H9 (cell line): Measurements from ENCODE around the gene GHITM. TPM values are rescaled to one million over a fixed set of nuclear protein-coding genes. Genes with fewer than 3 reads are reported as not detected.

Experiments used
- DNase-seq: peaks from one replicate; pipeline ENCODE4 v3.0.0-alpha.2; 2017
- H2AFZ ChIP-seq: one replicate; pipeline ENCODE4 v1.6.1; 2013; ENCODE audit warnings: mild to moderate bottlenecking, low read length, control low read depth, moderate library complexity
- H2AK5ac ChIP-seq: 2 replicates; pipeline ENCODE4 v1.6.1; 2013; ENCODE audit warnings: low read length, control low read depth, mixed read lengths; ENCODE audit not compliant: insufficient read length
- H2BK120ac ChIP-seq: one replicate; pipeline ENCODE4 v1.6.1; 2013; ENCODE audit warnings: low read depth, mild to moderate bottlenecking, low read length, control low read depth, inconsistent platforms; ENCODE audit not compliant: poor library complexity, severe bottlenecking
- H2BK12ac ChIP-seq: 2 replicates; pipeline ENCODE4 v1.6.1; 2013; ENCODE audit warnings: low read length, control low read depth, mixed read lengths, low read depth; ENCODE audit not compliant: insufficient read length
- H2BK15ac ChIP-seq: 2 replicates; pipeline ENCODE4 v1.6.1; 2013; ENCODE audit warnings: low read depth, low read length, control low read depth
- H2BK20ac ChIP-seq: one replicate; pipeline ENCODE4 v1.6.1; 2013; ENCODE audit warnings: low read depth, mild to moderate bottlenecking, low read length, control low read depth, inconsistent platforms; ENCODE audit not compliant: poor library complexity, severe bottlenecking
- H2BK5ac ChIP-seq: 2 replicates; pipeline ENCODE4 v1.6.1; 2013; ENCODE audit warnings: low read length, control low read depth, mixed read lengths; ENCODE audit not compliant: insufficient read length
- H3K14ac ChIP-seq: 2 replicates; pipeline ENCODE4 v1.6.1; 2013; ENCODE audit warnings: low read length, control low read depth; ENCODE audit not compliant: insufficient read depth
- H3K18ac ChIP-seq: 2 replicates; pipeline ENCODE4 v1.6.1; 2013; ENCODE audit warnings: low read depth, mild to moderate bottlenecking, mixed read lengths, low read length, control low read depth; ENCODE audit not compliant: insufficient read length
- H3K23ac ChIP-seq: 2 replicates; pipeline ENCODE4 v1.6.1; 2013; ENCODE audit warnings: low read length, control low read depth, mixed read lengths, low read depth; ENCODE audit not compliant: insufficient read length
- H3K23me2 ChIP-seq: 2 replicates; pipeline ENCODE4 v1.6.1; 2013; ENCODE audit warnings: low read depth, mild to moderate bottlenecking, mixed read lengths, low read length, control low read depth; ENCODE audit not compliant: insufficient read length, poor library complexity, severe bottlenecking
- H3K27ac ChIP-seq: 2 replicates; pipeline ENCODE4 v1.5.1; 2013; ENCODE audit warnings: low read length, control low read depth, mixed read lengths, low read depth; ENCODE audit not compliant: insufficient read length
- H3K27me3 ChIP-seq: 2 replicates; pipeline ENCODE4 v1.6.1; 2013; ENCODE audit warnings: low read length, control low read depth, inconsistent platforms; ENCODE audit not compliant: insufficient read depth
- H3K4ac ChIP-seq: 2 replicates; pipeline ENCODE4 v1.6.1; 2013; ENCODE audit warnings: low read depth, mild to moderate bottlenecking, control low read depth, inconsistent platforms, low read length, moderate library complexity
- H3K4me1 ChIP-seq: 2 replicates; pipeline ENCODE4 v1.6.1; 2013; ENCODE audit warnings: low read length, control low read depth, inconsistent platforms; ENCODE audit not compliant: insufficient read depth
- H3K4me2 ChIP-seq: 2 replicates; pipeline ENCODE4 v1.6.1; 2013; ENCODE audit warnings: low read length, control low read depth, mixed read lengths; ENCODE audit not compliant: insufficient read length, insufficient read depth
- H3K56ac ChIP-seq: 2 replicates; pipeline ENCODE4 v1.6.1; 2013; ENCODE audit warnings: low read depth, mild to moderate bottlenecking, mixed read lengths, low read length, control low read depth; ENCODE audit not compliant: insufficient read length
- H3K79me1 ChIP-seq: 2 replicates; pipeline ENCODE4 v1.6.1; 2013; ENCODE audit warnings: low read depth, mild to moderate bottlenecking, moderate library complexity, low read length, control low read depth, inconsistent platforms; ENCODE audit not compliant: insufficient read depth, poor library complexity, severe bottlenecking
- H3K79me2 ChIP-seq: 2 replicates; pipeline ENCODE4 v1.6.1; 2013; ENCODE audit warnings: low read length, control low read depth, inconsistent platforms; ENCODE audit not compliant: insufficient read depth
- H3K9ac ChIP-seq: 2 replicates; pipeline ENCODE4 v1.6.1; 2013; ENCODE audit warnings: low read length, control low read depth, mixed read lengths; ENCODE audit not compliant: insufficient read length; ENCODE audit errors: extremely low read depth
- H3K9me3 ChIP-seq: one replicate; pipeline ENCODE4 v1.6.1; 2013; ENCODE audit warnings: low read depth, low read length, inconsistent platforms; ENCODE audit not compliant: control insufficient read depth
- H3T11ph ChIP-seq: one replicate; pipeline ENCODE4 v1.6.1; 2013; ENCODE audit warnings: mild to moderate bottlenecking, low read length, control low read depth, inconsistent platforms
- H4K20me1 ChIP-seq: one replicate; pipeline ENCODE4 v1.6.1; 2013; ENCODE audit not compliant: control insufficient read depth, insufficient read length, insufficient read depth
- H4K5ac ChIP-seq: 2 replicates; pipeline ENCODE4 v1.6.1; 2013; ENCODE audit warnings: low read depth, mild to moderate bottlenecking, mixed read lengths, low read length, control low read depth; ENCODE audit not compliant: insufficient read length
- H4K8ac ChIP-seq: replicated peaks from 2 replicates; pipeline ENCODE4 v1.6.1; 2013; ENCODE audit warnings: low read length, control low read depth, mixed read lengths, low read depth; ENCODE audit not compliant: insufficient read length
- H4K91ac ChIP-seq: 2 replicates; pipeline ENCODE4 v1.6.1; 2013; ENCODE audit warnings: low read depth, mild to moderate bottlenecking, moderate library complexity, mixed read lengths, low read length, control low read depth; ENCODE audit not compliant: insufficient read length
- H3K27ac Mint-ChIP-seq, 3 experiments: 2 replicates in 2 of 3; 3 replicates in 1 of 3; pipeline ENCODE4 v1.8.0; 2020 to 2021; ENCODE audit warnings: mixed read lengths in 3 of 3, mild to moderate bottlenecking in 1 of 3, moderate library complexity in 1 of 3
- H3K27me3 Mint-ChIP-seq: 2 replicates; pipeline ENCODE4 v1.8.0; 2021; ENCODE audit warnings: low read depth, mild to moderate bottlenecking, moderate library complexity, mixed read lengths
- H3K36me3 Mint-ChIP-seq, 3 experiments: 2 replicates in 2 of 3; 3 replicates in 1 of 3; pipeline ENCODE4 v1.8.0; 2020 to 2021; ENCODE audit warnings: low read depth in 3 of 3, mixed read lengths in 3 of 3; ENCODE audit not compliant: insufficient read depth in 1 of 3
- H3K4me1 Mint-ChIP-seq, 2 experiments: 2 replicates each; pipeline ENCODE4 v1.8.0; 2020; ENCODE audit warnings: mixed read lengths in 2 of 2
- H3K4me3 Mint-ChIP-seq, 2 experiments: 2 replicates in 1 of 2; 3 replicates in 1 of 2; pipeline ENCODE4 v1.8.0; 2020 to 2021; ENCODE audit warnings: mild to moderate bottlenecking in 2 of 2, mixed read lengths in 2 of 2, moderate library complexity in 1 of 2
- H3K9me3 Mint-ChIP-seq, 2 experiments: 2 replicates in 1 of 2; 3 replicates in 1 of 2; pipeline ENCODE4 v1.8.0; 2020; ENCODE audit warnings: mild to moderate bottlenecking in 2 of 2, mixed read lengths in 2 of 2, moderate library complexity in 1 of 2
- WGBS: extraction: QIAGEN DNeasy Blood & Tissue Kit; methylation state at CpG from one replicate; pipeline ENCODE4 v1.1.7; 2013; ENCODE audit warnings: missing lambda C conversion rate, low lambda C conversion rate, mixed read lengths; ENCODE audit not compliant: insufficient read length; ENCODE audit errors: extremely low coverage; 5-methylcytosine and 5-hydroxymethylcytosine counted together
- total RNA-seq: library from RNA; stranded (reverse); gene quantifications from 2 replicates; pipeline ENCODE4 v1.2.1, GENCODE V29; 2021
- TF ChIP-seq, protein P1 (sequence below): fragments of 200-600 bp; sonication (generic); conservative IDR thresholded peaks from 3 replicates; pipeline ENCODE4 v1.8.0; 2021; ENCODE audit warnings: antibody characterized with exemption, mild to moderate bottlenecking

Gene GHITM
- total RNA-seq, 1 experiment from 2014 or later = 95.6 TPM

DNA sequence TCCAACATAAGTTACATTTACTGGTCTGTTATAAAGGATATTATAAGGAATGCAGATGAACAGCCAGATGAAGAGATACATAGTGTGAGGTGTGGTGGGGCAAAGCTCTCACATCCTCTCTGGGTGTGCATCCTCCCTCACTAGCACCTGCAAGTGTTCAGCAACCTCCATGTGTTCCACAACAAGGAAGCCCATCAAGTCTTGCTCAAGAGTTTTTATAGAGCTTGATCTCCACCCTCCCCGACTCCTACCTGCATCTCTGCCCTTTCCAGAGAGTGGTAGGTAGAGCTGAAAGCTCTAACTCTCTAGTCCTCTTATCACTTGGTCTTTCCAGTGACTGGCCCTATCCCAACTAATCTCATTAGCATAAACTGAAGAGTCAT lies 12.5 kb upstream of the GHITM start:
- H2BK5ac ChIP-seq = no peak overlapping the region
- H3K23ac ChIP-seq = no peak overlapping the region
- peaks cover 12% of the 10 kb centered on the region for H3K9me3 ChIP-seq
- H2BK20ac ChIP-seq = no peak overlapping the region
- no peak overlapping the region for H4K8ac ChIP-seq
- no peak overlapping the region for H3K4me2 ChIP-seq
- no peak overlapping the region for H3K18ac ChIP-seq
- no peak overlapping the region for H3K27ac ChIP-seq
- no peaks in the 10 kb centered on the region for H3K79me1 ChIP-seq
- no CpG with 5 or more reads among the region's 1 CpG for WGBS
- Mint-ChIP-seq H3K4me1 (peaks cover 0 to 7% of the 10 kb centered on the region in 2 experiments; a peak in 2 of 4 replicates), H3K27me3 (peaks cover 17% of the 10 kb centered on the region), H3K36me3 (peaks cover 0 to 12% (median 2%) of the 10 kb centered on the region in 3 experiments; a peak in 3 of 7 replicates), H3K4me3 (no peak overlapping the region; a peak in 1 of 5 replicates), H3K27ac (no peak overlapping the region), H3K9me3 (peaks cover 27 to 34% of the 10 kb centered on the region in 2 experiments)
- TF ChIP-seq, protein P1, sequence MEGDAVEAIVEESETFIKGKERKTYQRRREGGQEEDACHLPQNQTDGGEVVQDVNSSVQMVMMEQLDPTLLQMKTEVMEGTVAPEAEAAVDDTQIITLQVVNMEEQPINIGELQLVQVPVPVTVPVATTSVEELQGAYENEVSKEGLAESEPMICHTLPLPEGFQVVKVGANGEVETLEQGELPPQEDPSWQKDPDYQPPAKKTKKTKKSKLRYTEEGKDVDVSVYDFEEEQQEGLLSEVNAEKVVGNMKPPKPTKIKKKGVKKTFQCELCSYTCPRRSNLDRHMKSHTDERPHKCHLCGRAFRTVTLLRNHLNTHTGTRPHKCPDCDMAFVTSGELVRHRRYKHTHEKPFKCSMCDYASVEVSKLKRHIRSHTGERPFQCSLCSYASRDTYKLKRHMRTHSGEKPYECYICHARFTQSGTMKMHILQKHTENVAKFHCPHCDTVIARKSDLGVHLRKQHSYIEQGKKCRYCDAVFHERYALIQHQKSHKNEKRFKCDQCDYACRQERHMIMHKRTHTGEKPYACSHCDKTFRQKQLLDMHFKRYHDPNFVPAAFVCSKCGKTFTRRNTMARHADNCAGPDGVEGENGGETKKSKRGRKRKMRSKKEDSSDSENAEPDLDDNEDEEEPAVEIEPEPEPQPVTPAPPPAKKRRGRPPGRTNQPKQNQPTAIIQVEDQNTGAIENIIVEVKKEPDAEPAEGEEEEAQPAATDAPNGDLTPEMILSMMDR = no peak
- H4K5ac ChIP-seq = no peak overlapping the region
- no peak overlapping the region for H3K4ac ChIP-seq
- no peak overlapping the region for H2AFZ ChIP-seq
- H3T11ph ChIP-seq = no peak overlapping the region
- no peaks in the 10 kb centered on the region for H3K23me2 ChIP-seq
- no peak overlapping the region for H2BK120ac ChIP-seq
- no peak overlapping the region for H3K9ac ChIP-seq
- no peak overlapping the region for H4K91ac ChIP-seq
- no peak overlapping the region for H2AK5ac ChIP-seq
- H3K27me3 ChIP-seq = no peaks in the 10 kb centered on the region
- no peaks in the 10 kb centered on the region for H3K79me2 ChIP-seq
- H3K14ac ChIP-seq = no peak overlapping the region
- DNase-seq = no peak
- no peak overlapping the region for H2BK15ac ChIP-seq
- H3K56ac ChIP-seq = no peak overlapping the region
- no peaks in the 10 kb centered on the region for H3K4me1 ChIP-seq
- no peaks in the 10 kb centered on the region for H4K20me1 ChIP-seq
- H2BK12ac ChIP-seq = no peak overlapping the region
